Raji (cell line): ENCODE results near the gene DPH2.

Source experiments
- POLR2A ChIP-seq: IDR thresholded peaks from 2 replicates; pipeline ENCODE4 v1.6.1; 2011; ENCODE audit warnings: low read depth, low read length, control low read depth; ENCODE audit not compliant: insufficient read depth

The DPH2 gene

DNA sequence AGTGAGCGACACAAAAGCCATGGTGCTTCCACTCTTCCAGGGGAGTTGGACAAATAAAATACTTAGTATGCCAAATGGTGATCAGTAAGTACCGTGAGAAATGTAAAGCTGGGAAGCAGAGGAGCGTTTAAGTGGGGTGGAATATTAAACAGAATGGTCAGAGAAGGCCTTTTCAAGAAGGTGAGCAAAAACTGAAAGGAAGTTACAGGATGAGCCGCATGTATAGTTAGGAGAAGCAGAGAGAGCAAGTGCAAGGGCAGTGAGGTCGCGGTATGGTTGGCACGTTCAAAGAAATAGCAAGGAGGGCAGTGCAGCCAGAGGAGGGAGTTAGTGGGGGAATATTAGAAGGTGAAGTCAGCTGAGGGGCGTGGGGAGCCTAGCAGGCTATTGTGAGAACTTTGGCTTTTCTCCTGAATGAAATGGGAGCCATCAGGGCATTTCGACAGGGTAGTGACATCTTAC, 4.2 kb downstream of the DPH2 start:
- no peak for TF ChIP-seq POLR2A

DNA sequence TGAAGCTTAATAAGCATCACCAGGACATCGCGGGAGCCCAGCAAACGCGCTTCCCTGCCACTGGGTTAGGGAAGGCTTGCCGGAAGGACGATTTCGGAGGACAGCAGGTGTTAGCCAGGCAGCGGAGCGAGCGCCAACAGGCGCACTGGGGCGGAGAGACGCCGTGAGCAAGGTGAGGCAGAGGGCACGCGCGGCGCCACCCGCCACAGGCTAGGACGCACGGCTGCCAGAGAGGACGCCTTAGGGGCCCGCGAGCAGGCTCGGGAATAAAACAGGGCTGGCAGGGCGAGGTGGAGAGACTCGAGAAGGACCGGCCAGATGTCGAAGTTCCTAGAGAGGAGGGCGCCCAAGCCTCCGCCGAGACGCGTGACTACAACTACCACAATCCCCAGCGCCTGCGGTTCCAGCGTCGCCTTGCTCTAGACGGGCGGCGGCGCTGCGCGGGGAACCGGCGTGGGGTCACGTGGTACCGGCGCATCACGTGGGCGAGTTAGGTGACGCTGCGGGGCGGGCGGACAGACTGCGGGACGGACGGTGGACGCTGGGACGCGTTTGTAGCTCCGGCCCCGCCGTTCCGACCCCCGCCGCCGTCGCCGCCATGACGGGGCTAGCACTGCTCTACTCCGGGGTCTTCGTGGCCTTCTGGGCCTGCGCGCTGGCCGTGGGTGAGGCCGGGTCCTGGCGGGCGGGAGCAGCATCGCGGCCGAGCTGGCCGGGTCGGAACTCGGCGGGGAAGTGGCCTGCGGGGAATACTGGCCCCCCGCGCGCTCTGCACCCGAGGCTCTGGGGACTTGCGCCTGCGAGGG, 4.8 kb downstream of the DPH2 start, which contains the start of gene ATP6V0B:
ATP6V0B (plus strand) TSS at position 518 of the 806 bp plus-strand sequence; CDS start at position 599, 81 bp downstream.
- peak; percentile 87 for TF ChIP-seq POLR2A

DNA sequence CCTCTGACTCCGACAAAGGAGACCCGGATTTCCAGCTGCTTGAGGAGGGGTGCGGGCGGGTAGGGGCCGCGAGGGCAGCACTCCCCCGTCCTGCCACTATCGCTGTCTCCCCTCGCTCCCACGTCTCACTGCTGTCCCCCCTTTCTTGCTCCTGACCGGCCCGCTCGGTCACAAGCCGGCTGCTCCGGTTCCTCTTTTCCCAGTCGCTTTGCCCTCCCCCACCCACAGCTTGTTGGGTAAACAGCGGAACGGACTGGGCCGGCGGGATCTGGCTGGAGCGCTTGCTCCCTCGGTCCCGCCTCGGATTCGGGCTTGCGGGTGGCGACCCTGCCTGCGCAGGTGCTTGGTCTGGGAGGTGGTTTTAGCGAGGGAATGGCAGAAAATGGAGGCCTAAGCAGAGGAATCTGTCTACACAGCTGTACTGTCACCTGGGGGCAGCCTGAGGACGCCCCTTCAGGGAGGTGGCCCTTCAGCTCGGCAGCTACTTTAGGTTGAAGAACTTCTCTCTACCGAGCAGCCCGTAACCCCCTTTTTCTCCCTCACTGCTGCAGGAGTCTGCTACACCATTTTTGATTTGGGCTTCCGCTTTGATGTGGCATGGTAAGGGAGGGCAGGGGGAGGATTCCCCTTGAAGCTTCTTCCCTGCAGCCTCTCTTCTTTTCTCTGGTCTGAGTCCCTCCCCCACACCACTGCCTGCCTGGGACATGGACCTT, 5.6 kb downstream of the DPH2 start:
- no peak; the same call in 1 of the 2 replicates for TF ChIP-seq POLR2A

DNA sequence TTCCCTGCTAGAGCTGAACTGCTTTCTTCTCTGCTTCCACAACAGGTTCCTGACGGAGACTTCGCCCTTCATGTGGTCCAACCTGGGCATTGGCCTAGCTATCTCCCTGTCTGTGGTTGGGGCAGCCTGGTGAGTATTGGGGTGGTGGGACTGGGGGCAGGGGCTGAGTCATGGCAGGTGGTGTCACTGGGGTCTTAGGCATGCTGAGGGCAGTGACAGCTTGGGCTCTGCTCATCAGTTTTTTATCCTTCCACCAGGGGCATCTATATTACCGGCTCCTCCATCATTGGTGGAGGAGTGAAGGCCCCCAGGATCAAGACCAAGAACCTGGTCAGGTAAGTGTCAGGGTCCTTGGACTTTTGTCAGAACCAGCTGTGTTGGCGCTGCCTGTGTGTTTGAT, 6.2 kb downstream of the DPH2 start:
- TF ChIP-seq POLR2A: no peak

GRCh38 chr1:43976890-43977289, 7.1 kb downstream of the DPH2 start:
- TF ChIP-seq POLR2A: no peak

GRCh38 chr1:43977376-43978263, 7.8 kb downstream of the DPH2 start:
- peak; percentile 13 for TF ChIP-seq POLR2A

DNA sequence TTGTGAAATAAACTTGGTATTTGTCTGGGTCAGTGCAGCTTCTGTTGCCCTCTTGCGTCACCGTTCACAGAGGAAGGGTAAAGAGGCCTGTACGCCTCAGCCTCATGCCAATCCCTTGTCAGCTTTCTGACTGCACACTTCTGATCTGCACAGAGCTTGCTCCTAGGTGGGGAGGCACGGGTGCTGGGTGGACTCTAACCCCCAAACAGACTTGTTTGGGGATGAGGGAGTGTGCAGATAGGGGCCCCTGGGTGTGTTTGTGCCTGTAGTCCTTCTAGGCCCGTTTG, 8.4 kb downstream of the DPH2 start:
- TF ChIP-seq POLR2A: peak; percentile 9; the same call in 1 of the 2 replicates

DNA sequence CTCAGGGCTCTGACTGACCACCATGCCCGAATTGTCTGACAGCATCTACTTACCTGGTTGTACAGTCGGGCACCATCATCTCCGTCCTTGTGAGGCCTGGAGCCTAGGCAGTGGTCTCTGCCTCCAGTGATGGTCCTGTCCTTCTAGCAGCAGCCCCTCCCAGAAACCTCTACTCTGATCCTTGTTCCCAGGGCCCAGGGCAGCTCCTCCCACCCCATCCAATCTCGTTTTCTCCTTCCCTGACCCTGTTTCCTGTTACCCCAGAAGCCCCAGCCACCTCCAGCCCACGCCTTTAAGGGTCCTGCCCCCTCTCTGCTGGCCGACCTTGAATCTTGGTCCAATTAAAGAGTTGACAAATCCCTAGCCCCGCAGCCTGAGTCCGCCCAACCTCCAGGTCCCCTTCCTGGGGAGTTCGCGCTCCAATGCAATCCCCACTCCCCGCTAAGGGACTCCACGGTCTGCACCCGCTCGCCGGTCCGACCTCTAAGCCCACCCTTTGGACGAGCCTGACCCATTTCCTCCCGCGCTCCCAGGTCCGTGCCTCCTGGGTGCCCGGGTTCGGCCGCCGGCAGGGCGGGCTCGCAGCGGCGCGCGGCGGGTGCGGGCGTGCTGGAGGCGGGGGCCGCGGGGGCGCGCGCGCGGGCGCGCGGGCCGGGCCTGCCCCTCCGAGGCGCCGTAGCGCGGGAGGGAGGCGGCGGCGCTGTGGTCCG, 8.9 kb downstream of the DPH2 start, which contains the start of gene B4GALT2:
B4GALT2 (plus strand) TSS at position 660 of the 710 bp plus-strand sequence. CDS start 1,951 bp downstream, outside the sequence.
- peak; percentile 40 for TF ChIP-seq POLR2A

DNA sequence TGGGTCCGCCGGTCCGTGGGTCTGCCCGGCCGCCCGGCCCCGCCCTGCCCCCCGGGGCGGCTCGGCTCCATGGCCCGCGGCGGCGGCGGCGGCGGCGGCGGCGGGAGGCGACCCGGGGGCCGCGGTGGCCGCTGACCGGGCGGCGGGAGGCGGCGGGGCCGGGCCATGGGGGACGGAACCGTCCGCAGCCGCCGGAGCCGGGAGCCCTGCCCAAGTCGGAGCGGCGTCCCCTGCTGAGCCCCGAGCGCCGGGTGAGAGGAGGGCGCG, 9.4 kb downstream of the DPH2 start:
- TF ChIP-seq POLR2A: no peak; the same call in 1 of the 2 replicates

- TF ChIP-seq POLR2A: peak; percentile 43
These were observed 9.9 kb downstream of the DPH2 start for GRCh38 chr1:43979528-43980254.

GRCh38 chr1:43980255-43981134, 10.7 kb downstream of the DPH2 start:
- no peak for TF ChIP-seq POLR2A

- TF ChIP-seq POLR2A: no peak
These were observed 11.3 kb downstream of the DPH2 start for GRCh38 chr1:43981135-43981491.

- TF ChIP-seq POLR2A: no peak
These were observed 11.8 kb downstream of the DPH2 start for GRCh38 chr1:43981636-43982035.
